ENCODE results near the gene SYT2. TPM values are rescaled to one million over a fixed set of nuclear protein-coding genes. Genes with fewer than 3 reads are reported as not detected.

SYT2 gene
- total and polyA plus RNA-seq, 9 of the 15 experiments (the other 6 are each of a cell fraction or from before 2014, with no cell fraction given): not detected

DNA sequence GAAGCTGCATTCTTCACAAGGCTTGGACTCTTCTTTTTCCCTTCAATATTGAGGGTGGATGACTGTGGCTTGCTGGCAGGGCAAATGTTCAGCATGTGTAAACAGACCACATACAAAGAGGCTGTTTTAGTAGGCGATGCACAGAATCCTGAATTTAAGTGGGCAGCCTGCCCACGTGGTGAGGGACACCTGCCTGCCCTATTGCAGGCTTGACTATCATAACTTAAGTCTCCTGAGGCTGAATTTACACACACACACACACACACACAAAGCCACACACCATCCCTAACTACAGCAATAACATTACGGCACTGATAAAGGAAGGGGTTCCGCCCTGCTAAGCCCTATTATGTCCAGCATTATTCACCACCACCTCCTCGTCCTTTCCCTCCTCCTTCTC, 15.9 kb downstream of the SYT2 start:
- no peak for DNase-seq (ENCODE audit: extremely low read depth in 1 of 4, low spot score in 3 of 4)
- Histone ChIP-seq H3K36me3 (ENCODE audit: control insufficient read depth, insufficient read depth, low read length) (no peaks in the 10 kb centered on the region), H3K4me3 (no peak overlapping the region), H3K27me3 (ENCODE audit: control insufficient read depth in 2 of 2, insufficient read depth in 2 of 2, low read length in 2 of 2) (peaks cover 4 to 26% of the 10 kb centered on the region in 2 experiments; a peak in 4 of 5 replicates), H3K27ac (ENCODE audit: extremely low read depth, low read depth, low read length) (no peak overlapping the region), H3K79me2 (ENCODE audit: control insufficient read depth, insufficient read depth, low read length) (no peaks in the 10 kb centered on the region), H2AFZ (ENCODE audit: low read depth, low read length) (no peak overlapping the region), H3K9ac (ENCODE audit: insufficient read depth in 1 of 2, low read depth in 2 of 2, low read length in 2 of 2) (no peak overlapping the region), H3K9me3 (replicated peaks; ENCODE audit: control insufficient read depth, insufficient read depth, low read depth, low read length) (no peaks in the 10 kb centered on the region), H3K4me2 (ENCODE audit: insufficient read depth, low read length) (no peak overlapping the region), H3K4me1 (replicated peaks in 1 of 2; ENCODE audit: control insufficient read depth in 2 of 2, insufficient read depth in 2 of 2, low read length in 2 of 2) (no peaks in the 10 kb centered on the region), H3K9me1 (ENCODE audit: control insufficient read depth, insufficient read depth, low read length) (no peaks in the 10 kb centered on the region), H4K20me1 (replicated peaks; ENCODE audit: control insufficient read depth, insufficient read depth, low read length) (peaks cover 14% of the 10 kb centered on the region)
- POLR2A ChIA-PET: no interaction called here
- no peak for ATAC-seq
- in situ Hi-C loops (cut with MboI): no loop called here
- CTCF ChIA-PET (ENCODE audit: low intra/inter-chr PET ratio): no interaction called here
- WGBS (ENCODE audit: insufficient coverage, low coverage, missing lambda C conversion rate): 1% methylated on average over 5 of the region's 5 CpGs
- FAIRE-seq: no peak
- intact Hi-C loops (cut with micrococcal nuclease): loop anchor here (5.0 kb wide), 1 partner anchor 37 kb away; no protein-coding TSS in a partner anchor
- no TSS peak for BruUV-seq (replicated peaks)
- TF ChIP-seq COPS2 (conservative IDR thresholded peaks at IDR 0.05): no peak
- TF ChIP-seq SIX5 (IDR thresholded peaks at IDR 0.05; ENCODE audit: borderline replicate concordance in 1 of 2, insufficient read depth in 1 of 2, low read depth in 1 of 2, low read length in 2 of 2): no peak
- no peak for TF ChIP-seq CXXC5 (CRISPR knock-in tag; IDR thresholded peaks at IDR 0.05)
- TF ChIP-seq ATF2 (CRISPR knock-in tag; IDR thresholded peaks at IDR 0.05): no peak
- no peak for TF ChIP-seq PHF21A (IDR thresholded peaks at IDR 0.05; ENCODE audit: borderline replicate concordance, low read depth)
- TF ChIP-seq, protein P1, sequence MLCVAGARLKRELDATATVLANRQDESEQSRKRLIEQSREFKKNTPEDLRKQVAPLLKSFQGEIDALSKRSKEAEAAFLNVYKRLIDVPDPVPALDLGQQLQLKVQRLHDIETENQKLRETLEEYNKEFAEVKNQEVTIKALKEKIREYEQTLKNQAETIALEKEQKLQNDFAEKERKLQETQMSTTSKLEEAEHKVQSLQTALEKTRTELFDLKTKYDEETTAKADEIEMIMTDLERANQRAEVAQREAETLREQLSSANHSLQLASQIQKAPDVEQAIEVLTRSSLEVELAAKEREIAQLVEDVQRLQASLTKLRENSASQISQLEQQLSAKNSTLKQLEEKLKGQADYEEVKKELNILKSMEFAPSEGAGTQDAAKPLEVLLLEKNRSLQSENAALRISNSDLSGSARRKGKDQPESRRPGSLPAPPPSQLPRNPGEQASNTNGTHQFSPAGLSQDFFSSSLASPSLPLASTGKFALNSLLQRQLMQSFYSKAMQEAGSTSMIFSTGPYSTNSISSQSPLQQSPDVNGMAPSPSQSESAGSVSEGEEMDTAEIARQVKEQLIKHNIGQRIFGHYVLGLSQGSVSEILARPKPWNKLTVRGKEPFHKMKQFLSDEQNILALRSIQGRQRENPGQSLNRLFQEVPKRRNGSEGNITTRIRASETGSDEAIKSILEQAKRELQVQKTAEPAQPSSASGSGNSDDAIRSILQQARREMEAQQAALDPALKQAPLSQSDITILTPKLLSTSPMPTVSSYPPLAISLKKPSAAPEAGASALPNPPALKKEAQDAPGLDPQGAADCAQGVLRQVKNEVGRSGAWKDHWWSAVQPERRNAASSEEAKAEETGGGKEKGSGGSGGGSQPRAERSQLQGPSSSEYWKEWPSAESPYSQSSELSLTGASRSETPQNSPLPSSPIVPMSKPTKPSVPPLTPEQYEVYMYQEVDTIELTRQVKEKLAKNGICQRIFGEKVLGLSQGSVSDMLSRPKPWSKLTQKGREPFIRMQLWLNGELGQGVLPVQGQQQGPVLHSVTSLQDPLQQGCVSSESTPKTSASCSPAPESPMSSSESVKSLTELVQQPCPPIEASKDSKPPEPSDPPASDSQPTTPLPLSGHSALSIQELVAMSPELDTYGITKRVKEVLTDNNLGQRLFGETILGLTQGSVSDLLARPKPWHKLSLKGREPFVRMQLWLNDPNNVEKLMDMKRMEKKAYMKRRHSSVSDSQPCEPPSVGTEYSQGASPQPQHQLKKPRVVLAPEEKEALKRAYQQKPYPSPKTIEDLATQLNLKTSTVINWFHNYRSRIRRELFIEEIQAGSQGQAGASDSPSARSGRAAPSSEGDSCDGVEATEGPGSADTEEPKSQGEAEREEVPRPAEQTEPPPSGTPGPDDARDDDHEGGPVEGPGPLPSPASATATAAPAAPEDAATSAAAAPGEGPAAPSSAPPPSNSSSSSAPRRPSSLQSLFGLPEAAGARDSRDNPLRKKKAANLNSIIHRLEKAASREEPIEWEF (CRISPR knock-in tag; IDR thresholded peaks at IDR 0.05): no peak
- TF ChIP-seq ZNF830 (CRISPR knock-in tag; IDR thresholded peaks at IDR 0.05): no peak
- TF ChIP-seq KAT8 (IDR thresholded peaks at IDR 0.05; ENCODE audit: low read depth): no peak
- no peak for TF ChIP-seq ZNF263 (CRISPR knock-in tag; IDR thresholded peaks at IDR 0.05; ENCODE audit: borderline replicate concordance)
- no peak for TF ChIP-seq ZNF436 (CRISPR knock-in tag; IDR thresholded peaks at IDR 0.05)
- TF ChIP-seq NFXL1 (CRISPR knock-in tag; IDR thresholded peaks at IDR 0.05): no peak
- TF ChIP-seq POLR3A (IDR thresholded peaks at IDR 0.05; ENCODE audit: borderline replicate concordance, extremely low read depth, insufficient read depth, insufficient read length): no peak
- TF ChIP-seq XRCC5 (IDR thresholded peaks at IDR 0.05; ENCODE audit: low read depth, low read length): no peak
- TF ChIP-seq MYBL2 (IDR thresholded peaks at IDR 0.05; ENCODE audit: low read depth): no peak
- TF ChIP-seq MYBL2 (CRISPR knock-in tag; IDR thresholded peaks at IDR 0.05; ENCODE audit: borderline replicate concordance): no peak
- no peak for TF ChIP-seq RBM39 (optimal IDR thresholded peaks at IDR 0.05; ENCODE audit: low read depth, low read length)
- TF ChIP-seq E2F5 (CRISPR knock-in tag; IDR thresholded peaks at IDR 0.05): no peak
